ENCODE results near the gene KRTAP4-2. TPM values are rescaled to one million over a fixed set of nuclear protein-coding genes. Genes with fewer than 3 reads are reported as not detected.
"Not testable (repeated sequence)": the region's sequence is repeated elsewhere in the genome, so short reads cannot be mapped to it uniquely, and the experiment has no call there.

Gene KRTAP4-2
- polyA plus RNA-seq, 1 donor from 2014 or later = not detected

DNA sequence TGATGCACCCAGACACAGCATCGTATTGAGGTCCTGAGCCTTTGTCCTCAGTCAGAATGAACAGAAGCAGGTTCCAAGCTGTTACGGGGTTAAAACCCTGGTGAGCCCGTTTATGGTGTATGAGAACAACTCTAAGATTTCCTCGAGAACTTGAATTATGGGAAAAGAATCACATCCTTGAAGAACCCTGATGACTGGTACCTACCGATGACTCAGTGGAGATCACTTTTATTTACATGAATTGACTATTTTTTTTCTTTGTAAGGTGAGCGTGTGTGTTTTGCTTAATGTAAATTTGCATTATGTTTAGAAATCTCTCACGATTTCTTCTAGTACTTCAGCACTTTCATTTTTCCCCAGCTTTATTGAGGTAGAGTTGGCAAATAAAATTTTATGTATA, 14.2 kb downstream of the KRTAP4-2 start:
- no peaks in the 10 kb centered on the region for H3K27me3 ChIP-seq (ENCODE audit: insufficient read depth, low read depth, low read length)
- no peaks in the 10 kb centered on the region for H3K9me2 ChIP-seq (ENCODE audit: insufficient read depth, low read length)
- no peak overlapping the region for H3K27ac ChIP-seq (ENCODE audit: low read length)
- TF ChIP-seq RAD21 (conservative IDR thresholded peaks at IDR 0.05) (no peak), MXI1 (conservative IDR thresholded peaks at IDR 0.05; ENCODE audit: poor library complexity, severe bottlenecking) (no peak), CTCF (IDR thresholded peaks at IDR 0.05; ENCODE audit: poor library complexity, severe bottlenecking) (no peak), TAF1 (IDR thresholded peaks at IDR 0.05; ENCODE audit: low read depth) (no peak), SMC3 (conservative IDR thresholded peaks at IDR 0.05; ENCODE audit: poor library complexity) (no peak), EP300 (conservative IDR thresholded peaks at IDR 0.05; ENCODE audit: poor library complexity, severe bottlenecking) (no peak), REST (IDR thresholded peaks at IDR 0.05; ENCODE audit: borderline replicate concordance) (no peak), POLR2AphosphoS5 (IDR thresholded peaks at IDR 0.05) (no peak), EZH2 (IDR thresholded peaks at IDR 0.05; ENCODE audit: borderline replicate concordance, insufficient read depth, low read length, poor library complexity, severe bottlenecking) (no peak)
- H3K4me2 ChIP-seq (ENCODE audit: low read length) = no peak overlapping the region
- no peaks in the 10 kb centered on the region for H3K79me2 ChIP-seq (replicated peaks; ENCODE audit: insufficient read depth, low read length)
- H3F3A ChIP-seq (ENCODE audit: insufficient read depth, low read length, poor library complexity, severe bottlenecking) = no peaks in the 10 kb centered on the region
- H3K4me3 ChIP-seq (ENCODE audit: low read length) = no peak overlapping the region
- no peaks in the 10 kb centered on the region for H3K36me3 ChIP-seq (ENCODE audit: insufficient read depth, low read length)
- no peaks in the 10 kb centered on the region for H3K9me3 ChIP-seq (ENCODE audit: low read length)
- no peak overlapping the region for H3K9ac ChIP-seq (ENCODE audit: low read length)
- H4K20me1 ChIP-seq (ENCODE audit: insufficient read depth) = no peaks in the 10 kb centered on the region
- H2AFZ ChIP-seq (ENCODE audit: low read depth, low read length) = no peak overlapping the region

DNA sequence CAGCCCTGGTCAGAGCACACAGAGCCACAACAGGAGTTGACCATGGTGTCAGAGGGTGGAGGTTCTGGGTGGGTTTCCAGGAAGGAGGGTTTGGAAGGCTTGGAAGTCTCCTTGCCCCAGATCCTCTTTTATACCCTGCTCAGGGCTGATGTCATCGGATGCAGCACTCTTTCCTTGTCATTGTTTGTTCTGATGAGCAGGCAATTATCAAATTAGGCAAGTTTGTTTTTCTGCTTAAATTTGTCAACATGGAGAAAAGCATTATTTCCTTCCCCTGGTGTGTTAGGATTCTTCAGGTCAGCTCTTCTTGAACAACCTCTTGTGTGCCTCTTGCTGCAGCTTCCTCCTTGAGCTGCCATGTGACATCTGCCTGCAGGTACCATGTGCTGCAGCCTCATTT, 17.4 kb downstream of the KRTAP4-2 start, which contains the start of gene KRTAP4-4:
TSS of gene KRTAP4-4 (minus strand) at position 101 of the 400 bp plus-strand sequence. CDS start at position 44, 57 bp downstream.
- H3K9me2 ChIP-seq (ENCODE audit: insufficient read depth, low read length) = no peaks in the 10 kb centered on the region
- H3K27me3 ChIP-seq (ENCODE audit: insufficient read depth, low read depth, low read length) = no peaks in the 10 kb centered on the region
- no peak within 1 kb of the TSS for H3K4me2 ChIP-seq (ENCODE audit: low read length)
- no peaks in the 10 kb centered on the region for H4K20me1 ChIP-seq (ENCODE audit: insufficient read depth)
- H3K4me3 ChIP-seq (ENCODE audit: low read length) = no peak within 1 kb of the TSS
- no peaks in the 10 kb centered on the region for H3F3A ChIP-seq (ENCODE audit: insufficient read depth, low read length, poor library complexity, severe bottlenecking)
- no peak within 1 kb of the TSS for H3K27ac ChIP-seq (ENCODE audit: low read length)
- H3K79me2 ChIP-seq (replicated peaks; ENCODE audit: insufficient read depth, low read length) = no peaks in the 10 kb centered on the region
- H3K36me3 ChIP-seq (ENCODE audit: insufficient read depth, low read length) = no peaks in the 10 kb centered on the region
- H3K9ac ChIP-seq (ENCODE audit: low read length) = no peak within 1 kb of the TSS
- no peak for TF ChIP-seq RAD21 (conservative IDR thresholded peaks at IDR 0.05)
- H2AFZ ChIP-seq (ENCODE audit: low read depth, low read length) = no peak within 1 kb of the TSS
- H3K9me3 ChIP-seq (ENCODE audit: low read length) = no peaks in the 10 kb centered on the region

DNA sequence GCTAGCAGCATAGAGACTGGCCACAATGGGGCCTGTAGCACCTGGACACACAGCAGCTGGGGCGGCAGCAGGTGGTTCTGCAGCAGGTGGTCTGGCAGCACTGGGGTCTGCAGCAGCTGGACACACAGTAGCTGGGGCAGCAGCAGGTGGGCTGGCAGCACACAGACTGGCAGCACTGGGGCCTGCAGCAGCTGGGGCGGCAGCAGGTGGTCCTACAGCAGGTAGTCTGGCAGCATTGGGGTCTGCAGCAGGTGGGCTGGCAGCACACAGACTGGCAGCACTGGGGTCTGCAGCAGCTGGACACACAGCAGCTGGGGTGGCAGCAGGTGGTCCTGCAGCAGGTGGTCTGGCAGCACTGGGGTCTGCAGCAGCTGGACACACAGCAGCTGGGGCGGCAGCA, 17.8 kb downstream of the KRTAP4-2 start:
- H3K27ac ChIP-seq (ENCODE audit: low read length); H3K9me3 ChIP-seq (ENCODE audit: low read length); H3F3A ChIP-seq (ENCODE audit: insufficient read depth, low read length, poor library complexity, severe bottlenecking); H2AFZ ChIP-seq (ENCODE audit: low read depth, low read length); H3K9ac ChIP-seq (ENCODE audit: low read length); H3K9me2 ChIP-seq (ENCODE audit: insufficient read depth, low read length); H3K27me3 ChIP-seq (ENCODE audit: insufficient read depth, low read depth, low read length); H3K79me2 ChIP-seq (replicated peaks; ENCODE audit: insufficient read depth, low read length); H4K20me1 ChIP-seq (ENCODE audit: insufficient read depth); H3K4me3 ChIP-seq (ENCODE audit: low read length); H3K36me3 ChIP-seq (ENCODE audit: insufficient read depth, low read length); H3K4me2 ChIP-seq (ENCODE audit: low read length): not testable (repeated sequence)
